ENCODE results near the gene TMEM219. TPM values are rescaled to one million over a fixed set of nuclear protein-coding genes. Genes with fewer than 3 reads are reported as not detected.
A peak's percentile ranks its signal among the peaks of the same experiment; 100 is the strongest.
"Not testable (repeated sequence)": the region's sequence is repeated elsewhere in the genome, so short reads cannot be mapped to it uniquely, and the experiment has no call there.

Gene TMEM219
- total and polyA plus RNA-seq, 2 experiments from 2014 or later = 106 to 189 TPM

GRCh38 chr16:29959293-29959692 lies 2.6 kb upstream of the TMEM219 start:
- H3K36me3 ChIP-seq (replicated peaks; ENCODE audit: insufficient read depth, low read depth) = no peaks in the 10 kb centered on the region
- no peak for TF ChIP-seq EZH2 (IDR thresholded peaks at IDR 0.05; ENCODE audit: borderline replicate concordance)
- no peak for TF ChIP-seq EZH2phosphoT487 (IDR thresholded peaks at IDR 0.05; ENCODE audit: low read depth, severe bottlenecking, unreplicated experiment)
- no peak for TF ChIP-seq CTCF (IDR thresholded peaks at IDR 0.05; ENCODE audit: poor library complexity)
- no peak overlapping the region for H3K4me3 ChIP-seq
- no peak for DNase-seq (ENCODE audit: low spot score)
- peaks cover 5% of the 10 kb centered on the region for H3K4me1 ChIP-seq (ENCODE audit: insufficient read depth)
- H3K79me2 ChIP-seq = peaks cover 5% of the 10 kb centered on the region
- H2AFZ ChIP-seq = no peak overlapping the region
- no peak overlapping the region for H3K27ac ChIP-seq
- H3K9me3 ChIP-seq (ENCODE audit: low read depth) = no peaks in the 10 kb centered on the region
- no peaks in the 10 kb centered on the region for H3K27me3 ChIP-seq
- H3K4me2 ChIP-seq = no peak overlapping the region
- 94% methylated on average over 9 of the region's 9 CpGs for WGBS (ENCODE audit: low lambda C conversion rate, missing lambda C conversion rate)
- H4K20me1 ChIP-seq (ENCODE audit: insufficient read depth, poor library complexity, severe bottlenecking) = no peaks in the 10 kb centered on the region
- no peaks in the 10 kb centered on the region for H3K9me2 ChIP-seq (replicated peaks; ENCODE audit: insufficient read depth)

GRCh38 chr16:29959821-29960220 lies 2.1 kb upstream of the TMEM219 start:
- not testable (repeated sequence) for H3K79me2 ChIP-seq; H2AFZ ChIP-seq; DNase-seq (ENCODE audit: low spot score); H4K20me1 ChIP-seq (ENCODE audit: insufficient read depth, poor library complexity, severe bottlenecking); H3K36me3 ChIP-seq (replicated peaks; ENCODE audit: insufficient read depth, low read depth); H3K27me3 ChIP-seq; H3K27ac ChIP-seq; H3K9me2 ChIP-seq (replicated peaks; ENCODE audit: insufficient read depth); H3K4me1 ChIP-seq (ENCODE audit: insufficient read depth); H3K4me3 ChIP-seq; H3K4me2 ChIP-seq; H3K9me3 ChIP-seq (ENCODE audit: low read depth)
- WGBS (ENCODE audit: low lambda C conversion rate, missing lambda C conversion rate) = 91% methylated on average over 4 of the region's 4 CpGs

GRCh38 chr16:29961127-29961478 lies 776 bp upstream of the TMEM219 start:
- H3K27ac ChIP-seq = peak overlapping the region; percentile 87
- no peak for DNase-seq (ENCODE audit: low spot score)
- no peaks in the 10 kb centered on the region for H3K9me2 ChIP-seq (replicated peaks; ENCODE audit: insufficient read depth)
- H3K4me3 ChIP-seq = peak overlapping the region; percentile 37
- H3K4me1 ChIP-seq (ENCODE audit: insufficient read depth) = peaks cover 5% of the 10 kb centered on the region
- peaks cover 5% of the 10 kb centered on the region for H3K79me2 ChIP-seq
- peak overlapping the region; percentile 65 for H2AFZ ChIP-seq
- H3K36me3 ChIP-seq (replicated peaks; ENCODE audit: insufficient read depth, low read depth) = no peaks in the 10 kb centered on the region
- no peak for TF ChIP-seq EZH2 (IDR thresholded peaks at IDR 0.05; ENCODE audit: borderline replicate concordance)
- no peak for TF ChIP-seq CTCF (IDR thresholded peaks at IDR 0.05; ENCODE audit: poor library complexity)
- no peak for TF ChIP-seq EZH2phosphoT487 (IDR thresholded peaks at IDR 0.05; ENCODE audit: low read depth, severe bottlenecking, unreplicated experiment)
- no peaks in the 10 kb centered on the region for H3K27me3 ChIP-seq
- no peaks in the 10 kb centered on the region for H4K20me1 ChIP-seq (ENCODE audit: insufficient read depth, poor library complexity, severe bottlenecking)
- 78% methylated on average over 10 of the region's 10 CpGs for WGBS (ENCODE audit: low lambda C conversion rate, missing lambda C conversion rate)
- H3K9me3 ChIP-seq (ENCODE audit: low read depth) = no peaks in the 10 kb centered on the region
- peak overlapping the region; percentile 82 for H3K4me2 ChIP-seq

- peak overlapping the region; percentile 92 for H3K4me2 ChIP-seq
- no peaks in the 10 kb centered on the region for H4K20me1 ChIP-seq (ENCODE audit: insufficient read depth, poor library complexity, severe bottlenecking)
- no peaks in the 10 kb centered on the region for H3K36me3 ChIP-seq (replicated peaks; ENCODE audit: insufficient read depth, low read depth)
- H3K9me2 ChIP-seq (replicated peaks; ENCODE audit: insufficient read depth) = no peaks in the 10 kb centered on the region
- no peak for TF ChIP-seq EZH2 (IDR thresholded peaks at IDR 0.05; ENCODE audit: borderline replicate concordance)
- TF ChIP-seq EZH2phosphoT487 (IDR thresholded peaks at IDR 0.05; ENCODE audit: low read depth, severe bottlenecking, unreplicated experiment) = no peak
- no peak for TF ChIP-seq CTCF (IDR thresholded peaks at IDR 0.05; ENCODE audit: poor library complexity)
- H2AFZ ChIP-seq = peak overlapping the region; percentile 84
- H3K27me3 ChIP-seq = no peaks in the 10 kb centered on the region
- H3K9me3 ChIP-seq (ENCODE audit: low read depth) = no peaks in the 10 kb centered on the region
- peak overlapping the region; percentile 54 for H3K4me3 ChIP-seq
- H3K4me1 ChIP-seq (ENCODE audit: insufficient read depth) = peaks cover 5% of the 10 kb centered on the region
- H3K27ac ChIP-seq = peak overlapping the region; percentile 94
- H3K79me2 ChIP-seq = peaks cover 5% of the 10 kb centered on the region
- DNase-seq (ENCODE audit: low spot score) = peak; percentile 51
- WGBS (ENCODE audit: low lambda C conversion rate, missing lambda C conversion rate) = 19% methylated on average over 18 of the region's 18 CpGs
These were observed 590 bp downstream of the TMEM219 start for GRCh38 chr16:29962344-29962994.
